ENCODE results near the gene AGR3.

Gene AGR3

DNA sequence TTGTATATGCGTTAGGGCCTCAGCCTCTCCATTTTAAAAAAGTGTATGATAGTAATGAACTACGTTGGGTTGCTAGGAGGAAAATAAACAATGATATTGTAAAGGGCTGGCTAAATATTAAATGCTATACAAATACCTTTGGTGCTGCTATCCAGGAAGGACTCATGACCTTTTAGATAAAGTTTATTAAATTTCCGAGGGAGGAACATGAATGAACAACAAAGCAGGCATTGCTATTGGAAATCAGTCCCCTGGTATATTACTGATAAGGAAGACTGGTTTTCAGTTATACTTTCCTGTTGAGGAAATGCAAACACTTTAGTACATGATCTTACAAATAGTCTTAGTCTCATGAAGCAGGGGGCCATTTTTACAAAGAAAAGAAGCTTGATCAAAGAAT, 59.8 kb downstream of the AGR3 start:
- no peak for DNase-seq

DNA sequence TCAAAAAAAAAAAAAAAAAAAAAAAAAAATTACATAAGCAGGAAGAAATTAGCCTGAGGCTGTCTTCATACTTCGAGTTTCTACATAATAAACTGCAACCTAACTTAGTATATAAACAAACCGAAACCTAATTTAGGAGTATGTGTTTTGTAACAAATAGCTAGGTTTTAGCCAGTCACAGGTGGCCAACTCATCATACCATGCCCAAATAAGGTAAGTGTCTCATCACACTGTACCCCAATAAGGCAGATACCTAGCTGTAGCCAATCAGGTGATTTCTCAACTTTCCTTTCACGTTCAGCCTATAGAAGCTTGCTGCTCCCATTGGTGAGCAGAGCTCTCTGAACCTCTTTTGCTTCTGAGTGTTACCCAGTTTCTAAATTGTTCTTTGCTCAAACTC, 63.1 kb downstream of the AGR3 start:
- no peak for DNase-seq

DNA sequence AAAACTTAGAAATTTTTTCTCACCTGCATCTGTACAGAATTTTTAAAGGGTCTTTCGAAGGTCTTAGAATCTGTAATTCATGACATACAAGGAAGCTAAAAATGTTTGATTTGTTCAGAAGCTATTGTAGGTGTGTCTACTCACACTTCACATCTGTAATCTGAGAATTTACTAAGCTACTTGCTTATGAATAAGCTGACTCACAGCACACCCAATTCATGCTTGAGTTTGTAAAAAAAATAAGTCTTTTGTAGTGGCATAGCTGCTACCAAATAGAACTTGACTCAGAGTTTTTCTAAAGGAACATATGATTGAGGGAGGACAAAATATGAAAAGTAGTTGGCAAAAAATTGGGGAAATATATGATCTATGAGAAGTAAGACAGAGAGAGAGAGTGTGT, 64.2 kb downstream of the AGR3 start:
- no peak for DNase-seq

DNA sequence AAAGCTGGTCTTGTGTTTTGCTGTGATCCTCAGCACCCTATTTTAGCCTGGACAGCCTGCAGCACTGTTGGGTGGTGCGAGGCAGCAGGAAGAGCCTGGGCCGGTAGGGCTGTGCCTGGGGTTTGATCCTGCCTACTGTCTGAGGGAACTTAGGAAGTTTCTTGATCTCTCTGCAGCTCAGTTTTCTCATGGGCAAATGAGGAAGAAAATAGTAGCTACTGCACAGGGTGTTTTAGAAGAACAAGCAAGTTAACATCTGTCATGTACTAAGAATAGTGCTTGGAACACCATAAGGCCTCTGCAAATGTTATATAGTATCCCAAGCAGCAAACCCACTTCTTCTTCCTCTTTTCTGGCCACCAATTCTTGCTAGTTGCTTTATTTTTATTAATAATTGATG, 65.0 kb downstream of the AGR3 start:
- no peak for DNase-seq

- no peak for DNase-seq
Observed at GRCh38 chr7:16815001-16815400, 66.8 kb downstream of the AGR3 start.

DNA sequence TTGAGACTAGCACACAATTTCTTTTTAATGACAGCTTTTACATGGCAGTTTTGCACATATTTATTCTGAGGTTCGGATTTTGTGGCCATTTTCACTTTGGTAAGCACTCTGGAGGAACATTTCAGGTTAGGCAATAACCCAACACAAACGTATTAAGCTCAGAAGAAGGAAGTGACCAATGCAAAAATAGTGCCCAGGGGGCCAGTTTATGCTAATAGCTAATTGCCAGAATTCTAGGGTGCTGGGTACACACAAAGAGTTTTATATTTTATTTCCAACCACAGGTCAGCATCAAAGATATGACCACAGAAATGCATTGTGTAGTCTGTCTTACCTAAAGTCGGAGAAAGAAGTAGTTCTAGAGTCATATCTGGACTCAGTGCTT, 68.6 kb downstream of the AGR3 start:
- no peak for DNase-seq

GRCh38 chr7:16812542-16813231, 69.1 kb downstream of the AGR3 start:
- no peak for DNase-seq

DNA sequence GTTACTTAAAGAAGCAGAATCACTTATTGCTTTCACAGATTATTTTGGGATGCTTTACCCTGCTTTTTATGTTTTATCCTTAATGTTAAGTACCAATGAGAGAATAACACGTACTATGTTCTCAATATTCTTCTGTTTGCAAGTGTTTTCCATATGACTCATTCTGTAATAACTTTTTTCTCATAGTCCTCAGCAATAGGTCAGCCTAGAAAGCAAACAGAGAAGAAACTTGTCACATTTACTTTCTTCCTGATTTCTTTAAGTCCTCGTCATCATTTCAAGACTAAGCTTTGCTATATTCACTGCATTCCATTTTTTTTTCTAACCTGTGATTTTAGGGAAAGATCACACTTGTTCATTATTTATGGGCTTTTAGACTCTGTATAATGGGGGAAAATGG, 70.2 kb downstream of the AGR3 start:
- no peak for DNase-seq

DNA sequence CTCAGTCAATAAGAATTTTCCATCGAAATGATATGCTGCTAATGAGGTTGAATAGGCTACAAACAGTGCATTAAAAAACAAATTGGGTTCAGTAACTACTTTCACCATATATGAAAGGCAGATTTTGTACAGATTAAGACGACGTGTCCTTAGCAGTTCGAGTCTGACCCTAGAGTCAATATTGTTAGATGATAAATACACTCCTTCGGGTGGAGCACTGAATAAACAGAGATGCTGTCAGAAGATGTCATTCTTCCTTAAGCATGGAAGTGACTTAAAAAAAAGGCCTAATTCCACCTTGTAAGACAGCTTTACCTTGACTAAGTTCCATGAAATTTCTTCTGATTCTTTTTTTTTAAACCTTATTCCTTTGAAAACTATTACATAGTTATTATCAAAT, 71.2 kb downstream of the AGR3 start:
- DNase-seq, result no peak

GRCh38 chr7:16810112-16810511, 71.7 kb downstream of the AGR3 start:
- DNase-seq, result no peak

All from cortex of kidney (tissue), 1 donor.